Measurements from ENCODE around the gene GDF11.

GDF11 gene

DNA sequence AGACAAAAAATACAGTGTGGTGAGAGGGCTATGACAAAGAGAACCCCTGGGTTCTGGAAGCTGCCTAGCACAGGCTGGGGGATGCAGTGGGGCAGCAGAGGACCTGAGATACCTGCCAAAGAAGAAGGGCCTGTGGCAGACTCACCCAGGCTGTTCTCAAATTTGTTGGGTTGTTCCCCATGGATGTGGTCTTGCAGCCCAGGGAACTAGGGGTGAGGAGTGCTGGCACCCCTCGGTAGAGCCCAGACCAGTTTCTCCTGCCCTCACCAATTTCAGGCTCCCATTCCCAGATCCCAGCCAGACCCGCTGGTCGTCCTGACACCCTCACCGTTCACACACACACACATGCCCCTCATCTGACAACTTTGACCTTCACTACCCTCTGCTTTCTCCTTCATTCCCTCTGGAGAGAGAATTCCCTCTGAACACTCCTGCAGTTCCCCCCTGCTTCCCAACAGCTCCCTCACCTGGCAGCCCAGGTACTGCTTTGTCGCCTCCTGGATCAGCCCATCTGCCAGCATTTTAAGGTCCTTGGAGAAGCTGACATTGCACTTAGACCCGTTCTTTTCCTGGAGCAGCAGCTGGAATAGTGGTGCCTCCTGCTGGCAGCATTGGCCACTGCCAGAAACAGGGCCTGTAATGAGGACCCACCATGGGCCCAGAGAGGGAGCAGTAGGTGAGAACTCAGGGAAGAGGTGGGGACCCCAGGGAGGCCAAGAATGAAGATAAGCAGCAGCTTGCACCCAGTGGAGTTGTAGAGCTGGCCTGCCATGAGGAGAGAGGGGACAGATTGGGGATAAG is 5.9 kb upstream of the GDF11 start (continued):
- TF ChIP-seq, protein P1, sequence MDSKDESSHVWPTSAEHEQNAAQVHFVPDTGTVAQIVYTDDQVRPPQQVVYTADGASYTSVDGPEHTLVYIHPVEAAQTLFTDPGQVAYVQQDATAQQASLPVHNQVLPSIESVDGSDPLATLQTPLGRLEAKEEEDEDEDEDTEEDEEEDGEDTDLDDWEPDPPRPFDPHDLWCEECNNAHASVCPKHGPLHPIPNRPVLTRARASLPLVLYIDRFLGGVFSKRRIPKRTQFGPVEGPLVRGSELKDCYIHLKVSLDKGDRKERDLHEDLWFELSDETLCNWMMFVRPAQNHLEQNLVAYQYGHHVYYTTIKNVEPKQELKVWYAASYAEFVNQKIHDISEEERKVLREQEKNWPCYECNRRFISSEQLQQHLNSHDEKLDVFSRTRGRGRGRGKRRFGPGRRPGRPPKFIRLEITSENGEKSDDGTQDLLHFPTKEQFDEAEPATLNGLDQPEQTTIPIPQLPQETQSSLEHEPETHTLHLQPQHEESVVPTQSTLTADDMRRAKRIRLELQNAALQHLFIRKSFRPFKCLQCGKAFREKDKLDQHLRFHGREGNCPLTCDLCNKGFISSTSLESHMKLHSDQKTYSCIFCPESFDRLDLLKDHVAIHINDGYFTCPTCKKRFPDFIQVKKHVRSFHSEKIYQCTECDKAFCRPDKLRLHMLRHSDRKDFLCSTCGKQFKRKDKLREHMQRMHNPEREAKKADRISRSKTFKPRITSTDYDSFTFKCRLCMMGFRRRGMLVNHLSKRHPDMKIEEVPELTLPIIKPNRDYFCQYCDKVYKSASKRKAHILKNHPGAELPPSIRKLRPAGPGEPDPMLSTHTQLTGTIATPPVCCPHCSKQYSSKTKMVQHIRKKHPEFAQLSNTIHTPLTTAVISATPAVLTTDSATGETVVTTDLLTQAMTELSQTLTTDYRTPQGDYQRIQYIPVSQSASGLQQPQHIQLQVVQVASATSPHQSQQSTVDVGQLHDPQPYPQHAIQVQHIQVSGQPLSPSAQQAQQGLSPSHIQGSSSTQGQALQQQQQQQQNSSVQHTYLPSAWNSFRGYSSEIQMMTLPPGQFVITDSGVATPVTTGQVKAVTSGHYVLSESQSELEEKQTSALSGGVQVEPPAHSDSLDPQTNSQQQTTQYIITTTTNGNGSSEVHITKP (tag by site-specific recombination; IDR thresholded peaks at IDR 0.05): peak; percentile 97
- TF ChIP-seq, protein P2, sequence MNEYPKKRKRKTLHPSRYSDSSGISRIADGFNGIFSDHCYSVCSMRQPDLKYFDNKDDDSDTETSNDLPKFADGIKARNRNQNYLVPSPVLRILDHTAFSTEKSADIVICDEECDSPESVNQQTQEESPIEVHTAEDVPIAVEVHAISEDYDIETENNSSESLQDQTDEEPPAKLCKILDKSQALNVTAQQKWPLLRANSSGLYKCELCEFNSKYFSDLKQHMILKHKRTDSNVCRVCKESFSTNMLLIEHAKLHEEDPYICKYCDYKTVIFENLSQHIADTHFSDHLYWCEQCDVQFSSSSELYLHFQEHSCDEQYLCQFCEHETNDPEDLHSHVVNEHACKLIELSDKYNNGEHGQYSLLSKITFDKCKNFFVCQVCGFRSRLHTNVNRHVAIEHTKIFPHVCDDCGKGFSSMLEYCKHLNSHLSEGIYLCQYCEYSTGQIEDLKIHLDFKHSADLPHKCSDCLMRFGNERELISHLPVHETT (tag by site-specific recombination; IDR thresholded peaks at IDR 0.05): no peak
- TF ChIP-seq, protein P3, sequence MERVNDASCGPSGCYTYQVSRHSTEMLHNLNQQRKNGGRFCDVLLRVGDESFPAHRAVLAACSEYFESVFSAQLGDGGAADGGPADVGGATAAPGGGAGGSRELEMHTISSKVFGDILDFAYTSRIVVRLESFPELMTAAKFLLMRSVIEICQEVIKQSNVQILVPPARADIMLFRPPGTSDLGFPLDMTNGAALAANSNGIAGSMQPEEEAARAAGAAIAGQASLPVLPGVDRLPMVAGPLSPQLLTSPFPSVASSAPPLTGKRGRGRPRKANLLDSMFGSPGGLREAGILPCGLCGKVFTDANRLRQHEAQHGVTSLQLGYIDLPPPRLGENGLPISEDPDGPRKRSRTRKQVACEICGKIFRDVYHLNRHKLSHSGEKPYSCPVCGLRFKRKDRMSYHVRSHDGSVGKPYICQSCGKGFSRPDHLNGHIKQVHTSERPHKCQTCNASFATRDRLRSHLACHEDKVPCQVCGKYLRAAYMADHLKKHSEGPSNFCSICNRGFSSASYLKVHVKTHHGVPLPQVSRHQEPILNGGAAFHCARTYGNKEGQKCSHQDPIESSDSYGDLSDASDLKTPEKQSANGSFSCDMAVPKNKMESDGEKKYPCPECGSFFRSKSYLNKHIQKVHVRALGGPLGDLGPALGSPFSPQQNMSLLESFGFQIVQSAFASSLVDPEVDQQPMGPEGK (tag by site-specific recombination; IDR thresholded peaks at IDR 0.05): 0 out of 2 replicates have a peak, but pooled peaks have one; percentile 25
- peak; percentile 55; the same call in 1 of the 2 replicates for TF ChIP-seq GLIS1 (tag by site-specific recombination; IDR thresholded peaks at IDR 0.05)
- peak; percentile 53; the same call in 1 of the 2 replicates for TF ChIP-seq ZEB2 (tag by site-specific recombination; IDR thresholded peaks at IDR 0.05)
- TF ChIP-seq ZBTB8A (tag by site-specific recombination; IDR thresholded peaks at IDR 0.05): peak; percentile 37
- peak; percentile 69 for TF ChIP-seq ZIC2 (tag by site-specific recombination; IDR thresholded peaks at IDR 0.05)
- peak; percentile 85 for TF ChIP-seq ZBTB17 (tag by site-specific recombination; IDR thresholded peaks at IDR 0.05)
- no peak for TF ChIP-seq ZNF341 (tag by site-specific recombination; IDR thresholded peaks at IDR 0.05; ENCODE audit: low read depth)
- TF ChIP-seq ZNF311 (tag by site-specific recombination; IDR thresholded peaks at IDR 0.05; ENCODE audit: borderline replicate concordance): no peak
- no peak for TF ChIP-seq MYNN (tag by site-specific recombination; IDR thresholded peaks at IDR 0.05; ENCODE audit: borderline replicate concordance)
- TF ChIP-seq ZNF561 (tag by site-specific recombination; IDR thresholded peaks at IDR 0.05; ENCODE audit: borderline replicate concordance): no peak
- TF ChIP-seq ZNF366 (tag by site-specific recombination; conservative IDR thresholded peaks at IDR 0.05): peak; percentile 63
- peak; percentile 77 for TF ChIP-seq ZNF2 (tag by site-specific recombination; IDR thresholded peaks at IDR 0.05)
- TF ChIP-seq ZNF843 (tag by site-specific recombination; IDR thresholded peaks at IDR 0.05): no peak
- no peak for TF ChIP-seq ZNF548 (tag by site-specific recombination; IDR thresholded peaks at IDR 0.05)
- no peak for TF ChIP-seq SETDB1 (IDR thresholded peaks at IDR 0.05; ENCODE audit: insufficient read length, low read length)
- peak; percentile 85 for TF ChIP-seq IKZF3 (tag by site-specific recombination; IDR thresholded peaks at IDR 0.05)
- no peak for TF ChIP-seq HOXC10 (CRISPR knock-in tag; IDR thresholded peaks at IDR 0.05)
- no peak for TF ChIP-seq ZNF629 (tag by site-specific recombination; IDR thresholded peaks at IDR 0.05)
- TF ChIP-seq ZXDB (tag by site-specific recombination; IDR thresholded peaks at IDR 0.05): 0 out of 2 replicates have a peak, but pooled peaks have one; percentile 18
- no peak for TF ChIP-seq ZNF785 (tag by site-specific recombination; IDR thresholded peaks at IDR 0.05)
- TF ChIP-seq, protein P4, sequence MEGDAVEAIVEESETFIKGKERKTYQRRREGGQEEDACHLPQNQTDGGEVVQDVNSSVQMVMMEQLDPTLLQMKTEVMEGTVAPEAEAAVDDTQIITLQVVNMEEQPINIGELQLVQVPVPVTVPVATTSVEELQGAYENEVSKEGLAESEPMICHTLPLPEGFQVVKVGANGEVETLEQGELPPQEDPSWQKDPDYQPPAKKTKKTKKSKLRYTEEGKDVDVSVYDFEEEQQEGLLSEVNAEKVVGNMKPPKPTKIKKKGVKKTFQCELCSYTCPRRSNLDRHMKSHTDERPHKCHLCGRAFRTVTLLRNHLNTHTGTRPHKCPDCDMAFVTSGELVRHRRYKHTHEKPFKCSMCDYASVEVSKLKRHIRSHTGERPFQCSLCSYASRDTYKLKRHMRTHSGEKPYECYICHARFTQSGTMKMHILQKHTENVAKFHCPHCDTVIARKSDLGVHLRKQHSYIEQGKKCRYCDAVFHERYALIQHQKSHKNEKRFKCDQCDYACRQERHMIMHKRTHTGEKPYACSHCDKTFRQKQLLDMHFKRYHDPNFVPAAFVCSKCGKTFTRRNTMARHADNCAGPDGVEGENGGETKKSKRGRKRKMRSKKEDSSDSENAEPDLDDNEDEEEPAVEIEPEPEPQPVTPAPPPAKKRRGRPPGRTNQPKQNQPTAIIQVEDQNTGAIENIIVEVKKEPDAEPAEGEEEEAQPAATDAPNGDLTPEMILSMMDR (tag by site-specific recombination; IDR thresholded peaks at IDR 0.05): peak; percentile 98
- TF ChIP-seq, protein P5, sequence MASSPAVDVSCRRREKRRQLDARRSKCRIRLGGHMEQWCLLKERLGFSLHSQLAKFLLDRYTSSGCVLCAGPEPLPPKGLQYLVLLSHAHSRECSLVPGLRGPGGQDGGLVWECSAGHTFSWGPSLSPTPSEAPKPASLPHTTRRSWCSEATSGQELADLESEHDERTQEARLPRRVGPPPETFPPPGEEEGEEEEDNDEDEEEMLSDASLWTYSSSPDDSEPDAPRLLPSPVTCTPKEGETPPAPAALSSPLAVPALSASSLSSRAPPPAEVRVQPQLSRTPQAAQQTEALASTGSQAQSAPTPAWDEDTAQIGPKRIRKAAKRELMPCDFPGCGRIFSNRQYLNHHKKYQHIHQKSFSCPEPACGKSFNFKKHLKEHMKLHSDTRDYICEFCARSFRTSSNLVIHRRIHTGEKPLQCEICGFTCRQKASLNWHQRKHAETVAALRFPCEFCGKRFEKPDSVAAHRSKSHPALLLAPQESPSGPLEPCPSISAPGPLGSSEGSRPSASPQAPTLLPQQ (tag by site-specific recombination; IDR thresholded peaks at IDR 0.05): peak; percentile 81
- no peak for TF ChIP-seq ZNF221 (tag by site-specific recombination; IDR thresholded peaks at IDR 0.05; ENCODE audit: borderline replicate concordance)
- TF ChIP-seq ZNF24 (tag by site-specific recombination; IDR thresholded peaks at IDR 0.05): peak; percentile 64; the same call in 1 of the 2 replicates
- TF ChIP-seq, protein P6, sequence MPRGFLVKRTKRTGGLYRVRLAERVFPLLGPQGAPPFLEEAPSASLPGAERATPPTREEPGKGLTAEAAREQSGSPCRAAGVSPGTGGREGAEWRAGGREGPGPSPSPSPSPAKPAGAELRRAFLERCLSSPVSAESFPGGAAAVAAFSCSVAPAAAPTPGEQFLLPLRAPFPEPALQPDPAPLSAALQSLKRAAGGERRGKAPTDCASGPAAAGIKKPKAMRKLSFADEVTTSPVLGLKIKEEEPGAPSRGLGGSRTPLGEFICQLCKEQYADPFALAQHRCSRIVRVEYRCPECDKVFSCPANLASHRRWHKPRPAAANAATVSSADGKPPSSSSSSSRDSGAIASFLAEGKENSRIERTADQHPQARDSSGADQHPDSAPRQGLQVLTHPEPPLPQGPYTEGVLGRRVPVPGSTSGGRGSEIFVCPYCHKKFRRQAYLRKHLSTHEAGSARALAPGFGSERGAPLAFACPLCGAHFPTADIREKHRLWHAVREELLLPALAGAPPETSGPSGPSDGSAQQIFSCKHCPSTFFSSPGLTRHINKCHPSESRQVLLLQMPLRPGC (tag by site-specific recombination; IDR thresholded peaks at IDR 0.05): no peak
